Caco-2 (cell line): Measurements from ENCODE around the gene PRR11. TPM values are rescaled to one million over a fixed set of nuclear protein-coding genes. Genes with fewer than 3 reads are reported as not detected.
"Not testable (repeated sequence)": the region's sequence is repeated elsewhere in the genome, so short reads cannot be mapped to it uniquely, and the experiment has no call there.

Experiments used
- BruUV-seq: library from RNA; stranded (reverse); fragments of 400-500 nt; replicated peaks from 2 replicates; lab custom pipeline; 2021; lab: Mats Ljungman, UMichigan
- CTCF ChIA-PET: fragments of 300-600 bp; sonication (Branson Sonifier 250); formaldehyde crosslinking; loops from one replicate; lab custom pipeline; 2022; ENCODE audit warnings: antibody characterized with exemption; lab: Charles Lee
- POLR2A ChIA-PET: fragments of 300-600 bp; sonication (Branson Sonifier 250); formaldehyde crosslinking; loops from one replicate; lab custom pipeline; 2022; ENCODE audit warnings: antibody characterized with exemption; lab: Charles Lee
- DNase-seq, 2 experiments: peaks; one replicate each; pipeline versions ENCODE4 v3.0.0 to v3.0.0-alpha.2; 2020 to 2022
- H3K27me3 ChIP-seq: replicated peaks from 2 replicates; pipeline ENCODE4 v1.6.0; 2011; ENCODE audit warnings: low read length; ENCODE audit not compliant: control insufficient read depth, insufficient read depth
- H3K36me3 ChIP-seq: 2 replicates; pipeline ENCODE4 v1.5.1; 2011; ENCODE audit warnings: low read length; ENCODE audit not compliant: control insufficient read depth, insufficient read depth
- H3K4me1 ChIP-seq: fragments of 250-450 bp; sonication (Bioruptor Pico); 2 replicates; pipeline ENCODE4 v1.5.1; 2020; ENCODE audit warnings: mild to moderate bottlenecking
- H3K4me3 ChIP-seq: 2 replicates; pipeline ENCODE4 v1.5.1; 2011; ENCODE audit warnings: low read depth, mild to moderate bottlenecking, control low read depth, low read length
- H3K9me3 ChIP-seq: fragments of 250-450 bp; sonication (Bioruptor Pico); 2 replicates; pipeline ENCODE4 v1.5.1; 2020; ENCODE audit warnings: mild to moderate bottlenecking, moderate library complexity
- H3K27ac Mint-ChIP-seq: one replicate; pipeline ENCODE4 v1.8.0; 2022; ENCODE audit warnings: mixed read lengths; ENCODE audit not compliant: unreplicated experiment
- H3K27me3 Mint-ChIP-seq: one replicate; pipeline ENCODE4 v1.8.0; 2022; ENCODE audit warnings: mixed read lengths; ENCODE audit not compliant: insufficient read depth, unreplicated experiment
- H3K36me3 Mint-ChIP-seq: one replicate; pipeline ENCODE4 v1.8.0; 2022; ENCODE audit warnings: mild to moderate bottlenecking, mixed read lengths; ENCODE audit not compliant: insufficient read depth, unreplicated experiment
- H3K4me1 Mint-ChIP-seq: one replicate; pipeline ENCODE4 v1.8.0; 2022; ENCODE audit warnings: low read depth, mixed read lengths; ENCODE audit not compliant: unreplicated experiment
- H3K4me3 Mint-ChIP-seq: one replicate; pipeline ENCODE4 v1.8.0; 2022; ENCODE audit warnings: mild to moderate bottlenecking, moderate library complexity, mixed read lengths; ENCODE audit not compliant: unreplicated experiment
- H3K9me3 Mint-ChIP-seq: one replicate; pipeline ENCODE4 v1.8.0; 2022; ENCODE audit warnings: mixed read lengths; ENCODE audit not compliant: unreplicated experiment
- intact Hi-C: fragments of 100-400 bp; cut with micrococcal nuclease; formaldehyde crosslinking; loops from one replicate; pipeline ENCODE4 v1.10.0; 2022; ENCODE audit not compliant: unreplicated experiment
- total RNA-seq: library from RNA; stranded (reverse); gene quantifications from 2 replicates; pipeline ENCODE4 v1.2.3, GENCODE V29; 2022
- TF ChIP-seq, protein P1 (sequence below), 2 experiments: fragments of 200-600 bp in 1 of 2; IDR thresholded peaks; 1 replicate in 1 of 2; 2 replicates in 1 of 2; pipeline versions ENCODE4 v1.5.1 to v1.8.0; 2011 to 2022; ENCODE audit warnings: antibody characterized with exemption in 1 of 2, control low read depth in 1 of 2, inconsistent platforms in 1 of 2, low read depth in 1 of 2, low read length in 1 of 2, mild to moderate bottlenecking in 1 of 2, moderate library complexity in 1 of 2; ENCODE audit not compliant: insufficient read depth in 1 of 2, severe bottlenecking in 1 of 2, unreplicated experiment in 1 of 2

The PRR11 gene
- total RNA-seq, 1 experiment from 2014 or later, result 89.9 TPM

- H3K27me3 ChIP-seq, result no peaks in the 10 kb centered on the region
- TF ChIP-seq, protein P1, sequence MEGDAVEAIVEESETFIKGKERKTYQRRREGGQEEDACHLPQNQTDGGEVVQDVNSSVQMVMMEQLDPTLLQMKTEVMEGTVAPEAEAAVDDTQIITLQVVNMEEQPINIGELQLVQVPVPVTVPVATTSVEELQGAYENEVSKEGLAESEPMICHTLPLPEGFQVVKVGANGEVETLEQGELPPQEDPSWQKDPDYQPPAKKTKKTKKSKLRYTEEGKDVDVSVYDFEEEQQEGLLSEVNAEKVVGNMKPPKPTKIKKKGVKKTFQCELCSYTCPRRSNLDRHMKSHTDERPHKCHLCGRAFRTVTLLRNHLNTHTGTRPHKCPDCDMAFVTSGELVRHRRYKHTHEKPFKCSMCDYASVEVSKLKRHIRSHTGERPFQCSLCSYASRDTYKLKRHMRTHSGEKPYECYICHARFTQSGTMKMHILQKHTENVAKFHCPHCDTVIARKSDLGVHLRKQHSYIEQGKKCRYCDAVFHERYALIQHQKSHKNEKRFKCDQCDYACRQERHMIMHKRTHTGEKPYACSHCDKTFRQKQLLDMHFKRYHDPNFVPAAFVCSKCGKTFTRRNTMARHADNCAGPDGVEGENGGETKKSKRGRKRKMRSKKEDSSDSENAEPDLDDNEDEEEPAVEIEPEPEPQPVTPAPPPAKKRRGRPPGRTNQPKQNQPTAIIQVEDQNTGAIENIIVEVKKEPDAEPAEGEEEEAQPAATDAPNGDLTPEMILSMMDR (IDR thresholded peaks at IDR 0.05; ENCODE audit: insufficient read depth in 1 of 2, low read depth in 1 of 2, low read length in 1 of 2, severe bottlenecking in 1 of 2, unreplicated experiment in 1 of 2), result no peak
- no peak for DNase-seq
- peaks cover 42% of the 10 kb centered on the region for H3K36me3 Mint-ChIP-seq
- H3K27me3 Mint-ChIP-seq, result no peaks in the 10 kb centered on the region
- no peaks in the 10 kb centered on the region for H3K4me1 ChIP-seq
- BruUV-seq, result no TSS peak
- H3K4me1 Mint-ChIP-seq, result no peaks in the 10 kb centered on the region
- peaks cover 1% of the 10 kb centered on the region; the same call in 1 of the 2 replicates for H3K36me3 ChIP-seq
- no peak overlapping the region for H3K27ac Mint-ChIP-seq
- no peaks in the 10 kb centered on the region for H3K9me3 Mint-ChIP-seq
- no peak overlapping the region for H3K4me3 ChIP-seq
- no peak overlapping the region for H3K4me3 Mint-ChIP-seq
- intact Hi-C loops, result no loop called here
- H3K9me3 ChIP-seq, result no peaks in the 10 kb centered on the region
- POLR2A ChIA-PET, result no interaction called here
- CTCF ChIA-PET, result no interaction called here
Measured at GRCh38 chr17:59174671-59175070, 19.1 kb downstream of the PRR11 start.

DNA sequence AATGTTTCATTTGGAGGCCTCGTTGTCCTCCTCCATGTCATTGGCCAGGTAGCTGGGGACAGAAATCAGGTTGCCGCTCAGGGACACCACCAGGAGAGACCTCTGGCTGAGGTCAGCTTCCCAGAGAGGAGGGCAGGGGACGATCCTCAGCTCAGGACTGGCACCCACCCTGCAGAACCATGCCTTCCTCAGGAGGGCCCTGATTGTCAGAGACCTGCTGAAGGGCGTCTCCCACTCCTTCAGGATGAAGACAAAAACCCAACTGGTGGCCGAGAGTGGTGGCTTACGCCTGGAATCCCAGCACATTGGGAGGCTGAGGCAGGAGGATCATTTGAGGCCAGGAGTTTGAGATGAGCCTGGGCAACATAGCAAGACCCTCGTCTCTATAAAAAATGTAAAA is 19.5 kb downstream of the PRR11 start:
- ChIA-PET CTCF (no interaction called here), POLR2A (no interaction called here)
- Mint-ChIP-seq H3K9me3 (no peaks in the 10 kb centered on the region), H3K36me3 (peaks cover 38% of the 10 kb centered on the region), H3K4me1 (no peaks in the 10 kb centered on the region), H3K27me3 (no peaks in the 10 kb centered on the region), H3K27ac (no peak overlapping the region), H3K4me3 (no peak overlapping the region)
- intact Hi-C loops, result no loop called here
- DNase-seq, result no peak
- Histone ChIP-seq H3K9me3 (no peaks in the 10 kb centered on the region), H3K27me3 (no peaks in the 10 kb centered on the region), H3K4me1 (no peaks in the 10 kb centered on the region), H3K36me3 (peaks cover 1% of the 10 kb centered on the region; the same call in 1 of the 2 replicates), H3K4me3 (no peak overlapping the region)
- TF ChIP-seq, protein P1 (IDR thresholded peaks at IDR 0.05; ENCODE audit: insufficient read depth in 1 of 2, low read depth in 1 of 2, low read length in 1 of 2, severe bottlenecking in 1 of 2, unreplicated experiment in 1 of 2), result no peak
- no TSS peak for BruUV-seq

DNA sequence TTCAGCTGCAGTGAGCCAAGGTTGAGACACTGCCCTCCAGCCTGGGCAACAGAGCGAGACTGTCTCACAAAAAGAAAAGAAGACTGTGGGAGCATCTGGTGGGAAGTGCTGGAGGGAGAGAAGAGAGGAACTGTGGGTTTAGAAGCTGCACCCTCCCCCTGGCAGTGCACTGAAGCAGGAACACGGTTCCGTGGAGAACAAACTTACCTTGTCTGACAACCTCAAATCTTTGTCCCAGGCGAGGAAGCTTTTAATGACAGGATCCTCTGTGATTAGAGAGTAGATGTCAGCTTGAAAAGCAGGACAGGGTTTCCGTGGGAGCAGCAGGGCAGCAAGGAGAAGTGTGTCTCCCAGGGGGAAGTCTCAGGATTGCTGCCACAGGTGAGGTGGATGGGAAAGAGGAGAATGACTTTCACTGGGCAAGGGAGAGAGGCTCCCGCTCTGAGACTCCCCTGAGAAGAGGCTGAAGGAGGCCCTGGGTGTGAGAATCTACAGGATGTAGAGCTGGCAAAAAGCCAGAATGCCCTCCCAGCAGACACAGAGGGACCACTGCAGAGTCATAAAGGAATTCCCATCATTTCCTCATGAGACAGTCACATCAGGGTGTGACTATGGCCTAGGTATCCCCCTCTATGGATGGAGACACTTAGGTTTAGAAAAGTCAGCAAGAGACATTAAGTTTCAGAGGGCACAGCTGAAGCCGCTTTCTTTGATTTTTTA is 22.9 kb downstream of the PRR11 start:
- TF ChIP-seq, protein P1 (IDR thresholded peaks at IDR 0.05; ENCODE audit: insufficient read depth in 1 of 2, low read depth in 1 of 2, low read length in 1 of 2, severe bottlenecking in 1 of 2, unreplicated experiment in 1 of 2), result no peak
- BruUV-seq, result no TSS peak
- ChIA-PET CTCF (no interaction called here), POLR2A (no interaction called here)
- Mint-ChIP-seq H3K4me1 (no peaks in the 10 kb centered on the region), H3K27me3 (no peaks in the 10 kb centered on the region), H3K9me3 (no peaks in the 10 kb centered on the region), H3K36me3 (peaks cover 37% of the 10 kb centered on the region), H3K27ac (no peak overlapping the region), H3K4me3 (no peak overlapping the region)
- Histone ChIP-seq H3K9me3 (no peaks in the 10 kb centered on the region), H3K27me3 (no peaks in the 10 kb centered on the region), H3K4me3 (no peak overlapping the region), H3K36me3 (no peaks in the 10 kb centered on the region; the same call in 1 of the 2 replicates), H3K4me1 (no peaks in the 10 kb centered on the region)
- intact Hi-C loops, result no loop called here
- DNase-seq, result no peak

- H3K4me1 ChIP-seq, H3K27me3 ChIP-seq, BruUV-seq, DNase-seq, H3K4me3 Mint-ChIP-seq, CTCF ChIA-PET, H3K36me3 ChIP-seq, H3K9me3 Mint-ChIP-seq, H3K27me3 Mint-ChIP-seq, H3K4me3 ChIP-seq, POLR2A ChIA-PET, H3K4me1 Mint-ChIP-seq, H3K27ac Mint-ChIP-seq, H3K9me3 ChIP-seq, intact Hi-C loops: not testable (repeated sequence)
- H3K36me3 Mint-ChIP-seq, result peaks cover 34% of the 10 kb centered on the region
Measured at GRCh38 chr17:59179601-59180000, 24.1 kb downstream of the PRR11 start.
